Activated T-helper 17 cell treated with anti-CD3 and anti-CD28 coated beads, Interleukin-2, amount 50 U/mL, for 72 hours (primary cell): ENCODE results near the gene C20orf141. TPM values are rescaled to one million over a fixed set of nuclear protein-coding genes. Genes with fewer than 3 reads are reported as not detected.

Experiments used
- ATAC-seq: fragments of 150-1000 bp; cut with Tn5 transposase; replicated peaks from 2 replicates; pipeline ENCODE4 v1.10.0; 2021; ENCODE audit warnings: mild to moderate bottlenecking, moderate library complexity
- H3K27ac Mint-ChIP-seq: one replicate; pipeline ENCODE4 v1.8.0; 2022; ENCODE audit warnings: mixed read lengths
- H3K27me3 Mint-ChIP-seq: one replicate; pipeline ENCODE4 v1.8.0; 2022; ENCODE audit warnings: mixed read lengths
- H3K36me3 Mint-ChIP-seq: one replicate; pipeline ENCODE4 v1.8.0; 2022; ENCODE audit warnings: low read depth, mild to moderate bottlenecking, mixed read lengths
- H3K4me1 Mint-ChIP-seq: one replicate; pipeline ENCODE4 v1.8.0; 2022; ENCODE audit warnings: mixed read lengths
- H3K4me3 Mint-ChIP-seq: one replicate; pipeline ENCODE4 v1.8.0; 2022; ENCODE audit warnings: mild to moderate bottlenecking, mixed read lengths
- H3K9me3 Mint-ChIP-seq: one replicate; pipeline ENCODE4 v1.8.0; 2022; ENCODE audit warnings: mixed read lengths
- total RNA-seq, 2 donors: library from RNA; stranded (reverse); gene quantifications; one replicate each; pipeline ENCODE4 v1.2.3, GENCODE V29; 2022

C20orf141 gene
- total RNA-seq, 2 donors from 2014 or later, result not detected

DNA sequence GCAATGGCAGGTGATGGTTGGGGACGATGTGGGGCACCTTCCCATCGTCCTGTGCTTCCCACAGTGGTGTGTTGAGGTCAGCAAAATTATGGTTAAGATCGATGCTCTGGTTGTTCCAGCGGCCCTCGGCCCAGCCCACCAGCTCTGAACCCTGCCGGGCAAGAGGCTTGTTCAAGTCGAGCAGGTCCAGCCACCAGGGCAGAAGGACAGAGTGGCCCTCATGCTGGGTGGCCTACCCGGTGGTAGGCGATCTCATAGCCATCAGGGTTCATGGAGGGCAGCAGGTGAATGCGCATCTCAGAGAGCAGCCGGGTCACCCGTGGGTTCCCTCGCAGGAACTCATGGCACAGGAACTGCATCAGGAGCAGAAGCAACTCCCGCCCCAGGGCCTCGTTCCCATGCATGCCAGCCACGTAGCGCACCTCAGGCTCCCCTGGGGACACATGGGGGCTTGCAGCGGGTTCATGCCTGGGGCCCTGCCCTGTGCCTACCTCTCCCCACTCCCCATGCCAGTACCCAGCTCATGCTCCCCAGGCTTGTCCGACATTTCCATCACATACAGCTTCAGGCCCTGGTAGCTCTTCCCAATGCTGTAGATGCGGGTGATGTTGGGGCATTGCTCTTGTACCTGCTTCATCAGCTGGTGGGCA lies 18.7 kb upstream of the C20orf141 start:
- H3K9me3 Mint-ChIP-seq, result no peaks in the 10 kb centered on the region
- H3K36me3 Mint-ChIP-seq, result no peaks in the 10 kb centered on the region
- no peak overlapping the region for H3K27ac Mint-ChIP-seq
- ATAC-seq, result no peak
- peaks cover 44% of the 10 kb centered on the region for H3K27me3 Mint-ChIP-seq
- peaks cover 19% of the 10 kb centered on the region for H3K4me1 Mint-ChIP-seq
- H3K4me3 Mint-ChIP-seq, result no peak overlapping the region

GRCh38 chr20:2797136-2797983 lies 17.4 kb upstream of the C20orf141 start:
- Mint-ChIP-seq H3K27ac (no peak overlapping the region), H3K9me3 (no peaks in the 10 kb centered on the region), H3K4me3 (no peak overlapping the region), H3K36me3 (no peaks in the 10 kb centered on the region), H3K4me1 (peaks cover 21% of the 10 kb centered on the region), H3K27me3 (peaks cover 46% of the 10 kb centered on the region)
- ATAC-seq, result no peak

- Mint-ChIP-seq H3K36me3 (no peaks in the 10 kb centered on the region), H3K27me3 (peaks cover 48% of the 10 kb centered on the region), H3K4me1 (peaks cover 21% of the 10 kb centered on the region), H3K9me3 (no peaks in the 10 kb centered on the region), H3K4me3 (no peak overlapping the region), H3K27ac (no peak overlapping the region)
- no peak for ATAC-seq
These were observed 16.5 kb upstream of the C20orf141 start for GRCh38 chr20:2798095-2798805.

GRCh38 chr20:2798814-2799213 lies 16.0 kb upstream of the C20orf141 start:
- Mint-ChIP-seq H3K36me3 (no peaks in the 10 kb centered on the region), H3K4me1 (peaks cover 21% of the 10 kb centered on the region), H3K9me3 (no peaks in the 10 kb centered on the region), H3K4me3 (peak overlapping the region; percentile 85), H3K27ac (no peak overlapping the region), H3K27me3 (peaks cover 46% of the 10 kb centered on the region)
- ATAC-seq, result no peak

GRCh38 chr20:2799271-2799670 lies 15.5 kb upstream of the C20orf141 start:
- H3K27me3 Mint-ChIP-seq, result peaks cover 51% of the 10 kb centered on the region
- H3K4me1 Mint-ChIP-seq, result peaks cover 21% of the 10 kb centered on the region
- ATAC-seq, result no peak
- no peaks in the 10 kb centered on the region for H3K9me3 Mint-ChIP-seq
- H3K36me3 Mint-ChIP-seq, result no peaks in the 10 kb centered on the region
- peak overlapping the region; percentile 85 for H3K4me3 Mint-ChIP-seq
- H3K27ac Mint-ChIP-seq, result peak overlapping the region; percentile 35

GRCh38 chr20:2799688-2800520 lies 14.9 kb upstream of the C20orf141 start:
- peaks cover 21% of the 10 kb centered on the region for H3K4me1 Mint-ChIP-seq
- peaks cover 51% of the 10 kb centered on the region for H3K27me3 Mint-ChIP-seq
- ATAC-seq, result peak; percentile 32
- no peaks in the 10 kb centered on the region for H3K9me3 Mint-ChIP-seq
- H3K27ac Mint-ChIP-seq, result peak overlapping the region; percentile 35
- peak overlapping the region; percentile 85 for H3K4me3 Mint-ChIP-seq
- H3K36me3 Mint-ChIP-seq, result no peaks in the 10 kb centered on the region

DNA sequence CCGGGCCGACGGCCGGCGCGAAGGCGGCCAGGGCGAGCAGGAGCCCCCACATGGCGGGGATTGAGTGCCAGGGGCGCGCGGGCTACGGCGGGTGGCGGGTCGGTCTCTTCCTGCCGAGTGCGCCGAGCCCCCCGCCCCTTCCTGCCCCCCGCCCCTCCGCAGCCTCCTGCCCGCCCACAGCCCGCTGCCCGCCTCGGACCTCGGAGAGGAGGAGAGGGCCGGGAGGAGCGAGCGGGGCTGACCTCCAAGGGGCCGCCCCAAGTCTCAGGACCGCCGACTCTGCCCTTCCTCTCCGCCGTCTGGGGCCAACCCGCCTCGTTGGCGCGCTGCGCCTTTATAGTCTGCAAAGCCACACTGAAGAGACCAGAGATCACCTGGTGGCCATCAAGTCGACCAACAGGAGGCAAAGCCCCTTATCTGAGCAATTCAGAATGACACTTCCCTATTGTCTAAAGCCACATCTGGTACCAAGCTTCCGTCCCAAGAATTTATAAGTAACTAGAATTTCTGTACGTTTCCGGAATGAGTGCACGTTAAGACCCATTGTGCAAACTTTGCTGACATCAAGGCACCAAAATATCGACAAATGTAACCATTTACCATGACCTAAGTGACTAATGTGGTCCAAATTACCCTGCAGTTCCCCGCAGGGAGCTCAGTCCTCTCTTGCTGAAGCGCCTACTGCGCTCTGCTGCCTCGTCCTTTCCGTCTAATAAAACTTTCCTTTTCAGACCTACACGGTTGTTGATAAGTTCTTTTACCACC lies 14.1 kb upstream of the C20orf141 start, which contains the start of gene CPXM1:
Gene CPXM1, minus strand, starts transcription at position 107 of the 765 bp plus-strand sequence. Its CDS starts 55 bp downstream, at position 52.
- Mint-ChIP-seq H3K27me3 (peaks cover 51% of the 10 kb centered on the region), H3K36me3 (no peaks in the 10 kb centered on the region), H3K9me3 (no peaks in the 10 kb centered on the region), H3K4me3 (peak within 1 kb of the TSS; percentile 85), H3K4me1 (peaks cover 21% of the 10 kb centered on the region), H3K27ac (peak within 1 kb of the TSS; percentile 35)
- peak; percentile 58 for ATAC-seq

- Mint-ChIP-seq H3K36me3 (no peaks in the 10 kb centered on the region), H3K4me1 (peaks cover 25% of the 10 kb centered on the region), H3K4me3 (peak overlapping the region; percentile 85), H3K27me3 (peaks cover 56% of the 10 kb centered on the region), H3K9me3 (no peaks in the 10 kb centered on the region), H3K27ac (peak overlapping the region; percentile 14)
- ATAC-seq, result no peak
These were observed 13.5 kb upstream of the C20orf141 start for GRCh38 chr20:2801286-2801728.

DNA sequence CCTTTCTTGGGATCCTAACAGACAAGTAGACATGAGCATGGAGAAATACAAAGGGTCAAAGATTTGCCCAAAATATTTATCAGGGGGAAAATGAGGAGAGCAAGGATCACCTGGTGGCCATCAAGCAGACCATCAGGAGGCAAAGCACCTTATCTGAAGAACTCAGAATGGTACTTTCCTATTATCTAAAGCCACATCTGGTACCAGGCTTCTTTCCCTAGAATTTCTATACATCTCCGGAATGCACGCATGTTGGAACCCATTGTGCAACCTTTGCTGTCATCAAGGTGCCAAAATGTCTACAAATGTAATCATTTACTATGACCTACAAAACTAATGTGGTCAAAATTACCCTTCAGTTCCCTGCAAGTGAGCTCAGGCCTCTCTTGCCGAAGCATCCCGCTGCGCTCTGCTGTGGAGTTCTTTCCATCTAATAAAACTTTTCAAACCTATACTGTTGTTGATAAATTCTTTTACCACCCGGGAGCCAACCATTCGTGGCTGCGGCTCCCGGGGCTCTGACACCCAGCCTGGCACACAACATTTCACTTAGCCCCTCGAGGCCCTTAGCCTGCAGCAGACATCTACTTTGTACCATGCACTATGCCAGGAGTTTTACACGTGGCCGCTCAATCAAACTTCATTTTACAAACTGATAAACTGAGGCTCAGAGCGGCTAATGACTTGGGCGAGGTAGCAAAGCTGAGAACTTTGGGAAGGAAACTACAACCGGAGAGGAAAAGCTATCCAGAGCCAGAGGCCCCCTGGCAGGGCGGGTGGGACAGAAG lies 10.6 kb upstream of the C20orf141 start:
- Mint-ChIP-seq H3K27me3 (peaks cover 51% of the 10 kb centered on the region), H3K36me3 (no peaks in the 10 kb centered on the region), H3K9me3 (no peaks in the 10 kb centered on the region)

DNA sequence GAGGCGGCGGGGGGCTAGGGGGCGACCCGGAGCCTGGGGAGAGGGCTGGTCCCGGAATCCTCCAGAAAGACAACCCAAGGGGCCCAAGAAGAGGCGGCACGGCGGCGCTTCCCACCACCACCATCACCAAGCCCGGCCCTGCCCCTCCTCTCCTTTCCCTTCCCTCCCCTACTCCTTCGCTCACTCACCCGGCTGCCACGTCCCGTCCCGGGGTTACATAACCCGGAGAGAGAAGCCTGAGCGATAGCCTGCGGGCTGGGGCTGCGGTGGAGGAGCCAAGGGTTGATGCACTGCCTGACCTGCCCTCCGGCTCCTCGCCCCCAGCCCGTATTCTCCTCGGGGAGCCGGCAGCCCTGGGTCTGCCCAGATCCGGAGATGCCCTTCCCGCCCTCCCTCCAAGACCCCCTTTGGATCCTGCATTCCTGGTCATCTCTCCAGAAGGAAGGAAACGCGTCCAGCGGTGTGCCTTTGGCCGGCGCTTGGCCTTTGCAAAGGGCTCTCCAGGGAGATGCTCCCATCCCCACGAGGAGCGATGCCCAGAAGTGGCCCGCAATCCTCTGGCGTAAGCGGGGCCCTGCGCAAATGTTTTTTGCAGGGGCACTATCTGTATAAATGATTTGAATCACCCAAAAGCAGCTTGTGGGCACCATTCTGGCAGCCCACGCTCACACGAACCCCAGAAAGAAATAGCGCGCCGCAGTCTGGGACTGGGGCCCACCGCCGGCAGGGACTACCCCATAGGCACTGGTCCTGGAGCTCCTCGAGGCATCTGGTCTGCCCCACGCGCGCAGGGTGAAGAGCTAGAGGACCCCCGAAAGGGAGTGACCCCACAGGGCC lies 9.7 kb upstream of the C20orf141 start:
- H3K4me1 Mint-ChIP-seq, result peaks cover 13% of the 10 kb centered on the region
- H3K27me3 Mint-ChIP-seq, result peaks cover 44% of the 10 kb centered on the region
- no peaks in the 10 kb centered on the region for H3K9me3 Mint-ChIP-seq
- H3K27ac Mint-ChIP-seq, result no peak overlapping the region
- H3K36me3 Mint-ChIP-seq, result no peaks in the 10 kb centered on the region
- no peak overlapping the region for H3K4me3 Mint-ChIP-seq
- ATAC-seq, result no peak

More for the DNA sequence above, 10.6 kb upstream of the C20orf141 start:
- no peak for ATAC-seq
- Mint-ChIP-seq H3K4me1 (peaks cover 22% of the 10 kb centered on the region), H3K4me3 (no peak overlapping the region), H3K27ac (no peak overlapping the region)

- H3K36me3 Mint-ChIP-seq, result no peaks in the 10 kb centered on the region
These were observed 9.0 kb upstream of the C20orf141 start for GRCh38 chr20:2805689-2806350.

DNA sequence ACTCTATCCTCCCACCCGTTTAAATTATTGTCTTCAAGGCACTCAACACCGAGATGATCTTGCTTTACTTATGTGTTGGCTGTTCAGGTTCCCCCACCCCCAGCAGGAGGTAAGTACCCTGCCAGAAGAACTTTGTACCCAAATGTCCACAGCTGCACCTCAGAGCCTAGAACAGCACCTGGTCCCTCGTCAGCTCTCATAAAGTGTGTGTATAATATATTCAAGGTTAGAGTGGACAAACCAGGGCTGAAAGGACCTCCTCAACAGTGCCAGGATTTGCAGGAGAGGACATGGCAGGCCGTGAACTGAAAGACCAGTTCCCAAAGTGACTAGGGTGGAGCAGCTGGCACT lies 8.5 kb upstream of the C20orf141 start:
- ATAC-seq, result no peak
- Mint-ChIP-seq H3K4me1 (peaks cover 5% of the 10 kb centered on the region), H3K27ac (no peak overlapping the region), H3K9me3 (no peaks in the 10 kb centered on the region), H3K27me3 (peaks cover 40% of the 10 kb centered on the region), H3K36me3 (no peaks in the 10 kb centered on the region), H3K4me3 (no peak overlapping the region)

More at GRCh38 chr20:2805689-2806350, 9.0 kb upstream of the C20orf141 start:
- no peak for ATAC-seq
- Mint-ChIP-seq H3K27ac (no peak overlapping the region), H3K4me1 (peaks cover 10% of the 10 kb centered on the region), H3K9me3 (no peaks in the 10 kb centered on the region), H3K27me3 (peaks cover 40% of the 10 kb centered on the region), H3K4me3 (no peak overlapping the region)
